ENCODE results near the gene GPER1. TPM values are rescaled to one million over a fixed set of nuclear protein-coding genes. Genes with fewer than 3 reads are reported as not detected.
"Not testable (repeated sequence)": the region's sequence is repeated elsewhere in the genome, so short reads cannot be mapped to it uniquely, and the experiment has no call there.

Gene GPER1
- total RNA-seq, 1 experiment from 2014 or later = 2.5 TPM

- in situ Hi-C loops (cut with HindIII; ENCODE audit: low pct_unique_long_range_greater_than_20kb, low sequenced_read_pairs) = no loop called here
- no peak for DNase-seq (ENCODE audit: low read depth)
Observed at GRCh38 chr7:1122832-1123501, 35.1 kb downstream of the GPER1 start.

GRCh38 chr7:1123715-1124114 is 35.8 kb downstream of the GPER1 start:
- in situ Hi-C loops (cut with HindIII; ENCODE audit: low pct_unique_long_range_greater_than_20kb, low sequenced_read_pairs) = no loop called here
- DNase-seq (ENCODE audit: low read depth) = no peak

- in situ Hi-C loops (cut with HindIII; ENCODE audit: low pct_unique_long_range_greater_than_20kb, low sequenced_read_pairs) = no loop called here
- no peak for DNase-seq (ENCODE audit: low read depth)
Observed at GRCh38 chr7:1124164-1124563, 36.3 kb downstream of the GPER1 start.

- in situ Hi-C loops (cut with HindIII; ENCODE audit: low pct_unique_long_range_greater_than_20kb, low sequenced_read_pairs) = no loop called here
- DNase-seq (ENCODE audit: low read depth) = no peak
Observed at GRCh38 chr7:1124816-1125602, 37.1 kb downstream of the GPER1 start.

GRCh38 chr7:1125603-1125969 is 37.7 kb downstream of the GPER1 start:
- in situ Hi-C loops (cut with HindIII; ENCODE audit: low pct_unique_long_range_greater_than_20kb, low sequenced_read_pairs) = no loop called here
- DNase-seq (ENCODE audit: low read depth) = no peak

GRCh38 chr7:1127001-1127400 is 39.1 kb downstream of the GPER1 start:
- in situ Hi-C loops (cut with HindIII; ENCODE audit: low pct_unique_long_range_greater_than_20kb, low sequenced_read_pairs) = no loop called here

GRCh38 chr7:1129431-1129830 is 41.5 kb downstream of the GPER1 start:
- in situ Hi-C loops (cut with HindIII; ENCODE audit: low pct_unique_long_range_greater_than_20kb, low sequenced_read_pairs) = no loop called here

More at GRCh38 chr7:1127001-1127400, 39.1 kb downstream of the GPER1 start:
- no peak for DNase-seq (ENCODE audit: low read depth)

GRCh38 chr7:1130021-1130990 is 42.4 kb downstream of the GPER1 start:
- in situ Hi-C loops (cut with HindIII; ENCODE audit: low pct_unique_long_range_greater_than_20kb, low sequenced_read_pairs) = no loop called here
- no peak for DNase-seq (ENCODE audit: low read depth)

More at GRCh38 chr7:1129431-1129830, 41.5 kb downstream of the GPER1 start:
- no peak for DNase-seq (ENCODE audit: low read depth)

- in situ Hi-C loops (cut with HindIII; ENCODE audit: low pct_unique_long_range_greater_than_20kb, low sequenced_read_pairs) = no loop called here
- no peak for DNase-seq (ENCODE audit: low read depth)
Observed at GRCh38 chr7:1131471-1132265, 43.8 kb downstream of the GPER1 start.

- in situ Hi-C loops (cut with HindIII; ENCODE audit: low pct_unique_long_range_greater_than_20kb, low sequenced_read_pairs) = no loop called here
- DNase-seq (ENCODE audit: low read depth) = no peak
Observed at GRCh38 chr7:1134951-1135350, 47.0 kb downstream of the GPER1 start.

- peak; percentile 27 for DNase-seq (ENCODE audit: low read depth)
- in situ Hi-C loops (cut with HindIII; ENCODE audit: low pct_unique_long_range_greater_than_20kb, low sequenced_read_pairs) = no loop called here
Observed at GRCh38 chr7:1136841-1137516, 49.1 kb downstream of the GPER1 start.

- DNase-seq (ENCODE audit: low read depth) = peak; percentile 45
- in situ Hi-C loops (cut with HindIII; ENCODE audit: low pct_unique_long_range_greater_than_20kb, low sequenced_read_pairs) = no loop called here
Observed at GRCh38 chr7:1137517-1138167, 49.7 kb downstream of the GPER1 start.

- DNase-seq (ENCODE audit: low read depth) = peak; percentile 26
- in situ Hi-C loops (cut with HindIII; ENCODE audit: low pct_unique_long_range_greater_than_20kb, low sequenced_read_pairs) = no loop called here
Observed at GRCh38 chr7:1140476-1141104, 52.7 kb downstream of the GPER1 start.

- in situ Hi-C loops (cut with HindIII; ENCODE audit: low pct_unique_long_range_greater_than_20kb, low sequenced_read_pairs) = no loop called here
Observed at GRCh38 chr7:1141651-1142050, 53.7 kb downstream of the GPER1 start.

GRCh38 chr7:1142051-1142635 is 54.2 kb downstream of the GPER1 start:
- in situ Hi-C loops (cut with HindIII; ENCODE audit: low pct_unique_long_range_greater_than_20kb, low sequenced_read_pairs) = no loop called here
- DNase-seq (ENCODE audit: low read depth) = no peak

More at GRCh38 chr7:1141651-1142050, 53.7 kb downstream of the GPER1 start:
- no peak for DNase-seq (ENCODE audit: low read depth)

GRCh38 chr7:1143031-1143430 is 55.1 kb downstream of the GPER1 start:
- DNase-seq (ENCODE audit: low read depth); in situ Hi-C loops (cut with HindIII; ENCODE audit: low pct_unique_long_range_greater_than_20kb, low sequenced_read_pairs): not testable (repeated sequence)

Measured in Caki2 (cell line).